OCI-LY1 (cell line): Measurements from ENCODE around the gene BPIFB2.

ENCODE experiments used
- H2AFZ ChIP-seq: fragments of 200-600 bp; sonication (generic), shearing (Covaris generic); 2 replicates; pipeline ENCODE4 v1.6.0; 2014; ENCODE audit warnings: antibody characterized with exemption, mild to moderate bottlenecking, low read length
- H3F3A ChIP-seq: fragments of 200-600 bp; sonication (generic), shearing (Covaris generic); 2 replicates; pipeline ENCODE4 v1.6.0; 2014; ENCODE audit warnings: mild to moderate bottlenecking, antibody characterized with exemption, low read length, moderate library complexity; ENCODE audit not compliant: insufficient read depth
- H3K27ac ChIP-seq: fragments of 200-600 bp; sonication (generic); 2 replicates; pipeline ENCODE4 v1.5.1; 2014; ENCODE audit warnings: low read length, mixed run types, mild to moderate bottlenecking, low read depth; ENCODE audit not compliant: poor library complexity, severe bottlenecking
- H3K27me3 ChIP-seq: fragments of 200-600 bp; sonication (generic); 2 replicates; pipeline ENCODE4 v1.6.0; 2014; ENCODE audit warnings: antibody characterized with exemption, mild to moderate bottlenecking, low read length, moderate library complexity; ENCODE audit not compliant: insufficient read depth
- H3K36me3 ChIP-seq: fragments of 200-600 bp; sonication (generic); 2 replicates; pipeline ENCODE4 v1.6.1; 2014; ENCODE audit warnings: mild to moderate bottlenecking, antibody characterized with exemption, low read length, moderate library complexity, mixed read lengths; ENCODE audit not compliant: insufficient read depth
- H3K4me1 ChIP-seq: fragments of 200-600 bp; sonication (generic); 2 replicates; pipeline ENCODE4 v1.5.1; 2014; ENCODE audit warnings: mild to moderate bottlenecking, low read length, moderate library complexity; ENCODE audit not compliant: insufficient read depth, severe bottlenecking
- H3K4me2 ChIP-seq: fragments of 200-600 bp; sonication (generic), shearing (Covaris generic); 2 replicates; pipeline ENCODE4 v1.6.1; 2014; ENCODE audit warnings: low read length
- H3K4me3 ChIP-seq: fragments of 200-600 bp; sonication (generic); 2 replicates; pipeline ENCODE4 v1.5.1; 2014; ENCODE audit warnings: low read length, low read depth, mild to moderate bottlenecking, mixed read lengths; ENCODE audit not compliant: poor library complexity, severe bottlenecking
- H3K79me2 ChIP-seq: fragments of 200-600 bp; shearing (Covaris generic); 2 replicates; pipeline ENCODE4 v1.6.1; 2016; ENCODE audit warnings: mixed run types, low read length, mixed read lengths; ENCODE audit not compliant: insufficient read depth
- H3K9ac ChIP-seq: fragments of 200-600 bp; sonication (generic), shearing (Covaris generic); 2 replicates; pipeline ENCODE4 v1.6.1; 2014; ENCODE audit warnings: mild to moderate bottlenecking, low read length, mixed read lengths
- H3K9me2 ChIP-seq: fragments of 200-600 bp; sonication (generic), shearing (Covaris generic); 2 replicates; pipeline ENCODE4 v1.6.1; 2014; ENCODE audit warnings: low read depth, mild to moderate bottlenecking, low read length, mixed read lengths
- H3K9me3 ChIP-seq: fragments of 200-600 bp; shearing (Covaris generic); 2 replicates; pipeline ENCODE4 v1.6.1; 2014; ENCODE audit warnings: low read length, mixed read lengths
- H4K20me1 ChIP-seq: fragments of 200-600 bp; sonication (generic), shearing (Covaris generic); 2 replicates; pipeline ENCODE4 v1.6.0; 2016; ENCODE audit warnings: mild to moderate bottlenecking, low read length; ENCODE audit not compliant: insufficient read depth
- CTCF ChIP-seq: fragments of 200-600 bp; sonication (generic), shearing (Covaris generic); IDR thresholded peaks from 2 replicates; pipeline ENCODE4 v1.5.1; 2017; ENCODE audit warnings: mild to moderate bottlenecking, antibody characterized with exemption, low read length, moderate library complexity, mixed read lengths
- EZH2 ChIP-seq: fragments of 200-600 bp; sonication (generic), shearing (Covaris generic); IDR thresholded peaks from 2 replicates; pipeline ENCODE4 v1.8.0; 2017; ENCODE audit warnings: borderline replicate concordance, mixed run types, mild to moderate bottlenecking, antibody characterized with exemption, low read length, moderate library complexity, mixed read lengths

BPIFB2 gene

DNA sequence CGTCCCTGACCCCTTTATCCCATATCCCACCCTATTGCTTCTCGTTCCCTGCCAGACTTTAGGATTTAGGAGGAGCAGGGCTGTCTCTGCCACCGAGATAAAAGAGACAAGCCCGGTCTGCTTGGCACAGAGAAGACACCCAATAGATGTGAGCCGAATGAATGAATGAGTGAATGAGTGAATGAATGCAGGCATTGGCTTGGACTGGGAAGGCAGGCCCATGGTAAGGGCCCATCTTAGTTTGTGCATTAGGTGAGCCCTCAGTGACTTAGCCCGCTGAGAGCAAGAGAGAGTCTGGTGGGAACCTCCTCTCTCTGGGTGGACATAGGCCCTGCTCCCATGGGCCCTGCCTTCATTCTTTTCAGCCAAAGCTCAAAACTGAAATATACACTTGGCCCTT is 23.1 kb downstream of the BPIFB2 start:
- Histone ChIP-seq H3K4me1 (no peaks in the 10 kb centered on the region), H4K20me1 (no peaks in the 10 kb centered on the region), H3K27ac (no peak overlapping the region), H3K9ac (no peak overlapping the region), H3K9me2 (no peaks in the 10 kb centered on the region), H3K4me3 (no peak overlapping the region), H3K27me3 (no peaks in the 10 kb centered on the region; the same call in 1 of the 2 replicates), H3F3A (no peaks in the 10 kb centered on the region), H3K4me2 (no peak overlapping the region), H3K9me3 (no peaks in the 10 kb centered on the region), H3K79me2 (no peaks in the 10 kb centered on the region), H3K36me3 (no peaks in the 10 kb centered on the region), H2AFZ (no peak overlapping the region)
- no peak for TF ChIP-seq CTCF
- no peak for TF ChIP-seq EZH2

DNA sequence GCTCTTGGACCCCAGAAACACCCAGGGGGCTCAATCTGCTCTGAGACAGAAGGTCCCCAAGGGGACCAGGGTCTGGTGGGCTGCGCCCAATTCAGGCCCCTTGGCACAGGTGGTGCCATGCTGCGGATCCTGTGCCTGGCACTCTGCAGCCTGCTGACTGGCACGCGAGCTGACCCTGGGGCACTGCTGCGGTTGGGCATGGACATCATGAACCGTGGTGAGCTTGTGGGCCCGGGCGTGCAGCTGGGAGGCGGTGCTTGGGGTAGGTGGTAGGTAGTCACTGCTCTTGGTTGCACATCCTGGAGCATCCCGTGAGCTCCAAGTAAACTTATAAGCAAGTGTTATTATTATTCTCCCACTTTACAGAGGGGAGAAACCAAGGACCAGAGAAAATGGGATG is 24.0 kb downstream of the BPIFB2 start, which contains the start of gene BPIFB6:
BPIFB6 (plus strand) TSS at position 118 of the 400 bp plus-strand sequence; CDS start at position 118, 0 bp downstream.
- TF ChIP-seq CTCF (no peak), EZH2 (no peak)
- H3K9me2 ChIP-seq: no peaks in the 10 kb centered on the region
- H3K4me3 ChIP-seq: no peak within 1 kb of the TSS
- H3K27me3 ChIP-seq: no peaks in the 10 kb centered on the region; the same call in 1 of the 2 replicates
- no peaks in the 10 kb centered on the region for H3K79me2 ChIP-seq
- H3K9me3 ChIP-seq: no peaks in the 10 kb centered on the region
- H3F3A ChIP-seq: no peaks in the 10 kb centered on the region
- H3K9ac ChIP-seq: no peak within 1 kb of the TSS
- no peaks in the 10 kb centered on the region for H3K4me1 ChIP-seq
- H2AFZ ChIP-seq: no peak within 1 kb of the TSS
- no peak within 1 kb of the TSS for H3K27ac ChIP-seq
- H4K20me1 ChIP-seq: no peaks in the 10 kb centered on the region
- no peak within 1 kb of the TSS for H3K4me2 ChIP-seq
- no peaks in the 10 kb centered on the region for H3K36me3 ChIP-seq

- Histone ChIP-seq H3K27me3 (no peaks in the 10 kb centered on the region; the same call in 1 of the 2 replicates), H3K9me3 (no peaks in the 10 kb centered on the region), H3K27ac (no peak overlapping the region), H3F3A (no peaks in the 10 kb centered on the region), H3K9ac (no peak overlapping the region), H3K4me2 (no peak overlapping the region), H2AFZ (no peak overlapping the region), H3K36me3 (no peaks in the 10 kb centered on the region), H3K4me1 (no peaks in the 10 kb centered on the region), H3K4me3 (no peak overlapping the region), H4K20me1 (no peaks in the 10 kb centered on the region), H3K9me2 (no peaks in the 10 kb centered on the region), H3K79me2 (no peaks in the 10 kb centered on the region)
- TF ChIP-seq EZH2: no peak
- TF ChIP-seq CTCF: no peak
These were observed 25.1 kb downstream of the BPIFB2 start for GRCh38 chr20:33032555-33032954.
